HG02610 (cell line): ENCODE data around the gene NUAK2.
"Not testable (repeated sequence)": the region's sequence is repeated elsewhere in the genome, so short reads cannot be mapped to it uniquely, and the experiment has no call there.

Experiments used
- ATAC-seq: cut with Tn5 transposase; IDR thresholded peaks from one replicate; pipeline ENCODE4 v1.9.1; 2021; ENCODE audit warnings: mild to moderate bottlenecking, moderate library complexity; ENCODE audit not compliant: unreplicated experiment

NUAK2 gene

GRCh38 chr1:205321162-205321958 is at the start of gene NUAK2:
Gene NUAK2 (minus strand): TSS chr1:205321745. CDS start chr1:205321628, 117 bp downstream.
- ATAC-seq: no peak

GRCh38 chr1:205370780-205371179 is 49.2 kb upstream of the NUAK2 start:
- no peak for ATAC-seq

GRCh38 chr1:205369701-205370123 is 48.2 kb upstream of the NUAK2 start:
- ATAC-seq: no peak

- no peak for ATAC-seq
Observed at GRCh38 chr1:205368478-205368877, 46.9 kb upstream of the NUAK2 start.

GRCh38 chr1:205365945-205366463 is 44.5 kb upstream of the NUAK2 start:
- ATAC-seq: no peak

- not testable (repeated sequence) for ATAC-seq
Observed at GRCh38 chr1:205365086-205365485, 43.5 kb upstream of the NUAK2 start.

GRCh38 chr1:205360891-205361290 is 39.3 kb upstream of the NUAK2 start:
- no peak for ATAC-seq

GRCh38 chr1:205359771-205360565 is 38.4 kb upstream of the NUAK2 start:
- ATAC-seq: no peak

GRCh38 chr1:205358579-205358978 is 37.0 kb upstream of the NUAK2 start:
- ATAC-seq: no peak

- ATAC-seq: no peak
Observed at GRCh38 chr1:205357567-205357966, 36.0 kb upstream of the NUAK2 start.

GRCh38 chr1:205356440-205357139 is 35.0 kb upstream of the NUAK2 start, which contains the start of gene KLHDC8A:
Gene KLHDC8A (minus strand): TSS chr1:205356922. CDS start chr1:205343604, 13,318 bp downstream.
- ATAC-seq: no peak

GRCh38 chr1:205355075-205355453 is 33.5 kb upstream of the NUAK2 start:
- ATAC-seq: no peak

GRCh38 chr1:205354259-205355074 is 32.9 kb upstream of the NUAK2 start:
- ATAC-seq: no peak

GRCh38 chr1:205353612-205354011 is 32.1 kb upstream of the NUAK2 start:
- no peak for ATAC-seq

- ATAC-seq: no peak
Observed at GRCh38 chr1:205353191-205353590, 31.6 kb upstream of the NUAK2 start.

GRCh38 chr1:205351984-205352713 is 30.6 kb upstream of the NUAK2 start:
- no peak for ATAC-seq

- ATAC-seq: no peak
Observed at GRCh38 chr1:205350691-205351141, 29.2 kb upstream of the NUAK2 start.

GRCh38 chr1:205350124-205350523 is 28.6 kb upstream of the NUAK2 start:
- no peak for ATAC-seq
